Type B pancreatic cell (in vitro differentiated cells): ENCODE data around the gene CD3D. TPM values are rescaled to one million over a fixed set of nuclear protein-coding genes. Genes with fewer than 3 reads are reported as not detected.

Source experiments
- DNase-seq: peaks from one replicate; pipeline ENCODE4 v3.0.0; 2021; ENCODE audit warnings: mixed read lengths; ENCODE audit not compliant: unreplicated experiment; ENCODE audit errors: extremely low spot score
- H3K27ac Mint-ChIP-seq: 2 replicates; pipeline ENCODE4 v1.8.0; 2021; ENCODE audit warnings: mild to moderate bottlenecking, mixed read lengths
- H3K27me3 Mint-ChIP-seq: 2 replicates; pipeline ENCODE4 v1.8.0; 2021; ENCODE audit warnings: mixed read lengths
- H3K36me3 Mint-ChIP-seq: 2 replicates; pipeline ENCODE4 v1.8.0; 2021; ENCODE audit warnings: mixed read lengths
- H3K4me1 Mint-ChIP-seq: one replicate; pipeline ENCODE4 v1.8.0; 2021; ENCODE audit warnings: mixed read lengths; ENCODE audit not compliant: unreplicated experiment
- H3K4me3 Mint-ChIP-seq: 2 replicates; pipeline ENCODE4 v1.8.0; 2021; ENCODE audit warnings: mild to moderate bottlenecking, mixed read lengths
- H3K9me3 Mint-ChIP-seq: 2 replicates; pipeline ENCODE4 v1.8.0; 2021; ENCODE audit warnings: mixed read lengths
- total RNA-seq: library from RNA; stranded (reverse); gene quantifications from 2 replicates; pipeline ENCODE4 v1.2.1, GENCODE V29; 2021; ENCODE audit warnings: low replicate concordance
- TF ChIP-seq, protein P1 (sequence below): fragments of 200-600 bp; sonication (generic); conservative IDR thresholded peaks from 2 replicates; pipeline ENCODE4 v1.5.0; 2021; ENCODE audit warnings: antibody characterized with exemption, mild to moderate bottlenecking

Gene CD3D
- total RNA-seq, 1 donor from 2014 or later = not detected

DNA sequence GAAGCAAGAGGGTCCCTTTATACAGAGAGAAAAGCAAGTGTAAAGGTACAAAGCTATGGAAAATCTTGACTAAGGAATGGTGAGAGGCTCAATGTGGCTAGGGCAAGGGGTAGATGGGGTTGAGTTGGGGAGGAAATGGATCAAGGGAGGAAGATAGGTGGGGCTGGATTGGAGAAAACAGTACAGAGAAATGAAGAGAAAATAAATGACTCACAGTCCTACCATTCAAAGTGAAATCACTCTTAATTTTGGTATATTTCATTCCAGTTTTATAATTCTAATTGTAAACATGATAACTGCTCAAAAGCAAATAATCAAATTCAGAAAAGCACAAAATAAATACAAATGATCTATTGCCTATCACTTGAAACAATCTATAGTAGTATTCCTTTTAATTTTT, 33.5 kb upstream of the CD3D start:
- H3K27me3 Mint-ChIP-seq = no peaks in the 10 kb centered on the region
- TF ChIP-seq, protein P1, sequence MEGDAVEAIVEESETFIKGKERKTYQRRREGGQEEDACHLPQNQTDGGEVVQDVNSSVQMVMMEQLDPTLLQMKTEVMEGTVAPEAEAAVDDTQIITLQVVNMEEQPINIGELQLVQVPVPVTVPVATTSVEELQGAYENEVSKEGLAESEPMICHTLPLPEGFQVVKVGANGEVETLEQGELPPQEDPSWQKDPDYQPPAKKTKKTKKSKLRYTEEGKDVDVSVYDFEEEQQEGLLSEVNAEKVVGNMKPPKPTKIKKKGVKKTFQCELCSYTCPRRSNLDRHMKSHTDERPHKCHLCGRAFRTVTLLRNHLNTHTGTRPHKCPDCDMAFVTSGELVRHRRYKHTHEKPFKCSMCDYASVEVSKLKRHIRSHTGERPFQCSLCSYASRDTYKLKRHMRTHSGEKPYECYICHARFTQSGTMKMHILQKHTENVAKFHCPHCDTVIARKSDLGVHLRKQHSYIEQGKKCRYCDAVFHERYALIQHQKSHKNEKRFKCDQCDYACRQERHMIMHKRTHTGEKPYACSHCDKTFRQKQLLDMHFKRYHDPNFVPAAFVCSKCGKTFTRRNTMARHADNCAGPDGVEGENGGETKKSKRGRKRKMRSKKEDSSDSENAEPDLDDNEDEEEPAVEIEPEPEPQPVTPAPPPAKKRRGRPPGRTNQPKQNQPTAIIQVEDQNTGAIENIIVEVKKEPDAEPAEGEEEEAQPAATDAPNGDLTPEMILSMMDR = no peak
- peaks cover 24% of the 10 kb centered on the region for H3K36me3 Mint-ChIP-seq
- H3K4me3 Mint-ChIP-seq = no peak overlapping the region
- no peak for DNase-seq
- H3K27ac Mint-ChIP-seq = no peak overlapping the region
- no peaks in the 10 kb centered on the region for H3K4me1 Mint-ChIP-seq
- H3K9me3 Mint-ChIP-seq = no peaks in the 10 kb centered on the region

DNA sequence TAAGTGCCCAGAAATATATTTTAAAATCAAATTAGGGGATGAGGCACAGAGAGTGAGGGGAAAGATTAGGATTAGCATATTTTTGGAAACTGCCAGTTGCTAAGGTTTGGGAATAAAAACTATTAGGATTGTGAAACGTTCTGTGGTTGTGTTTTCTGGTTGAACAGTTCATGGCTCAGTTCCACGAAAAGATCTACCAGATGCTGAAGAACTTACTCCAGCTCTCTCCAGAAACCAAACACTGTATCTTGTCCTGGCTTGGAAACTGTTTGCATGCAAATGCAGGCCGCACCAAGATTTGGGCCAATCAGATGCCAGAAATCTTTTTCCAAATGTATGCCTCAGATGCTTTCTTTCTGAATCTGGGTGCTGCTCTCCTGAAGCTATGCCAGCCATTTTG, 32.2 kb upstream of the CD3D start:
- H3K4me1 Mint-ChIP-seq = no peaks in the 10 kb centered on the region
- TF ChIP-seq, protein P1 = no peak
- no peak overlapping the region for H3K27ac Mint-ChIP-seq
- H3K4me3 Mint-ChIP-seq = no peak overlapping the region
- H3K9me3 Mint-ChIP-seq = no peaks in the 10 kb centered on the region
- no peaks in the 10 kb centered on the region for H3K27me3 Mint-ChIP-seq
- DNase-seq = no peak
- H3K36me3 Mint-ChIP-seq = peaks cover 24% of the 10 kb centered on the region

DNA sequence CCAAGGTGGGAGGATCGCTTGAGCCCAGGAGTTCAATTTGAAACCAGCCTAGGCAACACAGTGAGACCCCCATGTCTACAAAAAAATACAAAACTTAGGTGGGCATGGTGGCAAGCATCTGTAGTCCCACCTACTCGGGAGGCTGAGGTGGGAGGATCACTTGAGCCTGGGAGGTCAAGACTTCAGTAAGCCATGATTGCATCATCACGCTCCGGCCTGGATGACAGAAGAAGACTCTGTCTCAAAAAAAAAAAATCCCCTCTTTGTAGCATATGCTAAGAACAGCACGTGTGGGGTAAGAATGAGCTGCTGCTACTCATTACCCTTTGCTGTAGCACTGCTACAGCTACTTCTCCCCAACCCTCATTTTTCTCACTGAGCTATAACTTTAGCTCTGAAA, 31.4 kb upstream of the CD3D start:
- Mint-ChIP-seq H3K9me3 (no peaks in the 10 kb centered on the region), H3K4me3 (no peak overlapping the region), H3K27ac (no peak overlapping the region), H3K36me3 (peaks cover 31% of the 10 kb centered on the region), H3K27me3 (no peaks in the 10 kb centered on the region), H3K4me1 (no peaks in the 10 kb centered on the region)
- TF ChIP-seq, protein P1 = no peak
- no peak for DNase-seq

DNA sequence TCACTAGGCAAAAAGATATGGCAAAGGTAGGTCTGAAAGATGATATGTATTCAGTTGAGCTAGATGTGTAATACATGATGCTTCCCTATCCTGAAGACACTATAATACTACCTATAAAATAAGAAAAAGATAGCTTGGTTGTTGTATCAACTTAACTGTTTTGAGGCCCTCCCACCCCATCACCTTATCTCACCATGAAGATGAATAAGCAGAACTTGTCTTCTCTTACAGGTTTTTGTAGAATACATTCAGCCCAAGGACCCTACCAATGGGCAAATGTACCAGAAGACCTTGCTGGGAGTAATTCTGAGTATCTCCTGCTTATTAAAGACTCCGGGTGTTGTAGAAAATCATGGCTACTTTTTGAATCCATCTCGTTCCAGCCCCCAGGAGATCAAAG, 30.8 kb upstream of the CD3D start:
- peaks cover 31% of the 10 kb centered on the region for H3K36me3 Mint-ChIP-seq
- TF ChIP-seq, protein P1 = no peak
- H3K9me3 Mint-ChIP-seq = no peaks in the 10 kb centered on the region
- DNase-seq = no peak
- no peaks in the 10 kb centered on the region for H3K27me3 Mint-ChIP-seq
- H3K27ac Mint-ChIP-seq = no peak overlapping the region
- no peaks in the 10 kb centered on the region for H3K4me1 Mint-ChIP-seq
- H3K4me3 Mint-ChIP-seq = no peak overlapping the region

DNA sequence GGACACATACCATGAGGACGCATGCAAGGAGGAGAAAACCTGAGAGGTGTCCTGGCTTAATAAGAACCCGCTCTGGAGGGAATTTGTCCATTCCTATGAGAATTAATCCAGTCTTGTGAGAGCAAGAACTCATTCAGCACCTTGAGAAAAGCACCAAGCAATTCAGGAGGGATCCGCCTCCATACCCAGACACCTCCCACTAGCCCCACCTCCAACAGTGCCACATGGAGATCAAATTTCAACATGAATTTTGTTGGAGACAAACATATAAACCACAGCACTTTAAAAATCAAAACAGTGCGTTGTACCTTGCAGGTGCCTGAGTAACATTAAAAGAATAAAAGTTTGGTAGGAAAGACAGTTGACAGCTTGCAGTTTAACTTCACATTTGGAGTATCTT, 28.3 kb upstream of the CD3D start:
- Mint-ChIP-seq H3K27ac (no peak overlapping the region), H3K36me3 (peaks cover 30% of the 10 kb centered on the region), H3K4me3 (no peak overlapping the region), H3K27me3 (no peaks in the 10 kb centered on the region), H3K4me1 (no peaks in the 10 kb centered on the region), H3K9me3 (no peaks in the 10 kb centered on the region)
- TF ChIP-seq, protein P1 = no peak
- no peak for DNase-seq

DNA sequence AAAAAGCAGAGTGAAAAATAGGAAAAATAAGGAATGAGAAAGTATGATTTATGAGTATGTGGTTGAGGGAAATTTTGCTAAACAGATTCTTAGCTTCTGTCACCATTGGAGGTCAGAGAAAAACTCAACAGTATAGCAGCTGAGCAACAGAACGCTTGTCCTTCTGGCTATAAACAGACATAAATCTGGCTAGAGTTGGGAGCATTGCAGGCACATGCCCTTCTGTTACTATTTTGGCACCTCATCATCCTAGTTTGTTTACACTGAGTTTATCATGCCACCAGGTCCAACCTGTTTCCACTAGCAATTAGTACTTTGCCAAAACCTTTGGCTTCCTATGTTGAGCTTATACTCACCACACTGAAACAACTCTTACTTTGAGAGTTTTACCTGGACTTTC, 23.8 kb upstream of the CD3D start:
- no peak overlapping the region for H3K27ac Mint-ChIP-seq
- H3K27me3 Mint-ChIP-seq = no peaks in the 10 kb centered on the region
- no peak overlapping the region for H3K4me3 Mint-ChIP-seq
- TF ChIP-seq, protein P1 = no peak
- no peaks in the 10 kb centered on the region for H3K4me1 Mint-ChIP-seq
- no peaks in the 10 kb centered on the region for H3K9me3 Mint-ChIP-seq
- H3K36me3 Mint-ChIP-seq = peaks cover 12% of the 10 kb centered on the region
- DNase-seq = no peak
